Muscle of leg (tissue), 11 donors: ENCODE results near the gene PPP1R14C. TPM values are rescaled to one million over a fixed set of nuclear protein-coding genes. Genes with fewer than 3 reads are reported as not detected.
"Not testable (repeated sequence)": the region's sequence is repeated elsewhere in the genome, so short reads cannot be mapped to it uniquely, and the experiment has no call there.

Experiments
- DNase-seq: peaks from one replicate; pipeline ENCODE4 v3.0.0; 2013
- H3K27ac ChIP-seq: one replicate; pipeline ENCODE4 v1.5.1; 2013; ENCODE audit warnings: mild to moderate bottlenecking, low read length, control low read depth
- H3K27me3 ChIP-seq: one replicate; pipeline ENCODE4 v1.6.1; 2013; ENCODE audit warnings: low read length; ENCODE audit not compliant: control insufficient read depth, insufficient read depth
- H3K36me3 ChIP-seq: one replicate; pipeline ENCODE4 v1.6.1; 2013; ENCODE audit warnings: low read length; ENCODE audit not compliant: control insufficient read depth, insufficient read depth
- H3K4me1 ChIP-seq: one replicate; pipeline ENCODE4 v1.6.1; 2013; ENCODE audit warnings: low read length; ENCODE audit not compliant: control insufficient read depth, insufficient read depth
- H3K4me3 ChIP-seq: one replicate; pipeline ENCODE4 v1.5.1; 2013; ENCODE audit warnings: low read length, control low read depth
- H3K9me3 ChIP-seq: replicated peaks from 2 replicates; pipeline ENCODE4 v1.6.1; 2013; ENCODE audit warnings: low read depth, low read length; ENCODE audit not compliant: control insufficient read depth
- WGBS: methylation state at CpG from one replicate; pipeline ENCODE4 v1.1.5; 2013; ENCODE audit warnings: missing lambda C conversion rate; ENCODE audit not compliant: insufficient coverage; 5-methylcytosine and 5-hydroxymethylcytosine counted together
- polyA plus RNA-seq, 8 donors: library from polyadenylated mRNA; unstranded; fragments of 120-200 nt; gene quantifications; one replicate each; pipeline versions ENCODE4 v1.2.1 to v1.2.3, GENCODE V29; 2013; ENCODE audit warnings: inconsistent platforms in 1 of 8, low replicate concordance in 1 of 8; ENCODE audit not compliant: insufficient read length in 8 of 8, insufficient read depth in 1 of 8
- total RNA-seq: library from RNA; stranded (reverse); fragments of 120-200 nt; gene quantifications from one replicate; pipeline ENCODE4 v1.2.4, GENCODE V29; 2013

PPP1R14C gene
- total and polyA plus RNA-seq, 9 donors, result 25.3 to 47.3 (median 36.4) TPM

- H3K4me3 ChIP-seq, result no peak overlapping the region
- no peaks in the 10 kb centered on the region for H3K27me3 ChIP-seq
- no peaks in the 10 kb centered on the region for H3K9me3 ChIP-seq
- no peaks in the 10 kb centered on the region for H3K36me3 ChIP-seq
- WGBS, result 89% methylated on average over 5 of the region's 9 CpGs
- H3K4me1 ChIP-seq, result no peaks in the 10 kb centered on the region
- H3K27ac ChIP-seq, result no peak overlapping the region
- no peak for DNase-seq
These were observed 43.5 kb downstream of the PPP1R14C start for GRCh38 chr6:150186129-150186898.

- H3K4me1 ChIP-seq, H3K27ac ChIP-seq, DNase-seq, H3K27me3 ChIP-seq, H3K36me3 ChIP-seq, H3K9me3 ChIP-seq, H3K4me3 ChIP-seq: not testable (repeated sequence)
- WGBS, result no CpG with 5 or more reads among the region's 2 CpGs
These were observed 44.6 kb downstream of the PPP1R14C start for GRCh38 chr6:150187433-150187832.

- Histone ChIP-seq H3K4me3 (no peak overlapping the region), H3K27me3 (no peaks in the 10 kb centered on the region), H3K4me1 (no peaks in the 10 kb centered on the region), H3K9me3 (no peaks in the 10 kb centered on the region), H3K36me3 (no peaks in the 10 kb centered on the region), H3K27ac (no peak overlapping the region)
- DNase-seq, result no peak
- 86% methylated on average over 3 of the region's 5 CpGs for WGBS
These were observed 46.3 kb downstream of the PPP1R14C start for GRCh38 chr6:150189122-150189521.

DNA sequence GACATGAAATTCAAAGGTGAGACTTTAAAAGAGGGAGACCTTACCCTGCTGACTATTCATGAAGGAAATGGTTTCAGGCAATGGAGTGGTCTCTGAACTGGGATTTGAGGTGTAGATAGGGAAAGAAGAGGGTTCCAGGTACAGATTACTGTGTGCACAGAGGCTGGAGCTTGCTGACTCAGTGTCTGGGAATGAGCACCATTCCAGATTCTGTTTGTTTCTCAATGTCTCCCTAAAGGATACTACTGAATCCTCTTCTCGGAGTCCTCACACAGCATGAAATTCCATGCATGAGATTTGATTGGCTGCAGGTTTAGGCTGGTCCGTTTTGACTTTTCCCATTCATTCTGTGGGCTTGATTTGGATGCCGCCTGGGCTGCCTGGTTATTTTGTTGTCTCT lies 49.0 kb downstream of the PPP1R14C start:
- H3K36me3 ChIP-seq, result no peaks in the 10 kb centered on the region
- no peak overlapping the region for H3K4me3 ChIP-seq
- no peaks in the 10 kb centered on the region for H3K9me3 ChIP-seq
- H3K4me1 ChIP-seq, result peaks cover 5% of the 10 kb centered on the region
- no peaks in the 10 kb centered on the region for H3K27me3 ChIP-seq
- DNase-seq, result no peak
- WGBS, result 17% methylated on average over 1 of the region's 3 CpGs
- H3K27ac ChIP-seq, result no peak overlapping the region

GRCh38 chr6:150194195-150194594 lies 51.4 kb downstream of the PPP1R14C start:
- Histone ChIP-seq H3K4me3 (no peak overlapping the region), H3K4me1 (peaks cover 12% of the 10 kb centered on the region), H3K9me3 (no peaks in the 10 kb centered on the region), H3K36me3 (no peaks in the 10 kb centered on the region), H3K27ac (no peak overlapping the region), H3K27me3 (no peaks in the 10 kb centered on the region)
- no CpG with 5 or more reads among the region's 2 CpGs for WGBS
- DNase-seq, result no peak

DNA sequence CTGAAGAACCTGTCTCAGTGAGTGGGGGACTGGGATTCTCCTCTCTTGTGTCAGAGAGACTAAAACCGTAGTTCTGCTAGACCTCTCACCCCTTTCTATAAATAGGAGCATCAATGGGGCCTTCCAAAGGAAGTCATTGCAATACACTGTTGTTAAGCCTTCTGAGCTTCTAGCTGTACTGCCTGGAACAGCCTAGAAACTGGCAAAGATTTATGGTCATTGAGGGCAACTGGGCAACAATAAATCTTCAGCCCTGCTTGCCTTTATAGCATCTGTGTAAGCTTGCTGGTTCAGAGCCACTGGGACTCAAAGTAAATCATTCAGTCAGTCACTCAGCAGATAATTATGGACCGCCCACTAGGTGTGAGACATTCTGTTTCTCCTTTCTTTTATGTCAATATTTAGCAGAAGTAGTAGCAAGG lies 53.2 kb downstream of the PPP1R14C start:
- H3K27ac ChIP-seq, result no peak overlapping the region
- H3K36me3 ChIP-seq, result no peaks in the 10 kb centered on the region
- no peaks in the 10 kb centered on the region for H3K27me3 ChIP-seq
- DNase-seq, result peak; percentile 59
- no peaks in the 10 kb centered on the region for H3K9me3 ChIP-seq
- peaks cover 18% of the 10 kb centered on the region for H3K4me1 ChIP-seq
- H3K4me3 ChIP-seq, result no peak overlapping the region
- 33% methylated on average over 1 of the region's 2 CpGs for WGBS

DNA sequence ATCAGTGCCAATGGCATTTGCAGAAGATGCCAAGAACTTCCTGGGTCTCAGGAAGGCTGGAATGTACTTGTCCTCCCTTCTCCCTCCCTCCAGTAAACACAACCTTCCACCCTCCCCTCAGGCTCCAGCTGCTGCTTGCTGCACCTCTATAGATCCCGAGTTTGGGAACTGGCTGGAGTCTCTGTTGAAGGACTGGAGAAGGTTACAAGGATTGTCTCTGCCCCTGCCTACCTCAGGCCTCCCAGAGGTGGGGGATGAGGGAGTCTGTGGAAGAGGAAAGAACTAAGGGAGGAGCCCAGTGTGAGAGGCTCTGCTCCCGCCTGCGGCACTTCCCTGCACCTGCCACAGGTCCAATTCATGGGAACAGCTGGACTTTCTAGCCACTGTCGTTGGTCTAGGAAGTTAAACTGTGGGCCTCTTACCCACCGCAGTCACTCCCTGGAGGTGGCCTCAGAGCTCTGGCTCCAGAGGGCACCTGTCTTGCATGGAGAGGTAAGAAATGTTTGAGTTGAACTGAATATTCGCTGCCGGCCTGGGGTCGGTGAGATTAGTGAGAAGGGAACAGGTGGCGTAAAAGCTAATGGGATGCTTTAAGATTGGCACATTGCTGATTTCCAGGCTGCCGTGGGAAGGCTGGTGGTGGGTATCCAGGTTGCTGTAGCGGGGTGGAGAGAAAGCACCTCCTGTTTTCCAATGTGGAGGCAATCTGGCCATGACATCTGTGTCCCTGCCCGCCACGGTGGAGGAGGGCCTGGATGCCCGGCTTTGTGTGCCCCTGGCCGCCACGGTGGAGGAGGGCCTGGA lies 54.3 kb downstream of the PPP1R14C start:
- Histone ChIP-seq H3K4me3 (no peak overlapping the region), H3K36me3 (no peaks in the 10 kb centered on the region), H3K4me1 (peaks cover 18% of the 10 kb centered on the region), H3K27ac (peak overlapping the region; percentile 26), H3K27me3 (no peaks in the 10 kb centered on the region), H3K9me3 (no peaks in the 10 kb centered on the region)
- DNase-seq, result no peak
- WGBS, result 80% methylated on average over 14 of the region's 16 CpGs

- 82% methylated on average over 6 of the region's 7 CpGs for WGBS
- DNase-seq, result no peak
- Histone ChIP-seq H3K27me3 (no peaks in the 10 kb centered on the region), H3K9me3 (no peaks in the 10 kb centered on the region), H3K4me3 (no peak overlapping the region), H3K36me3 (no peaks in the 10 kb centered on the region), H3K4me1 (peaks cover 24% of the 10 kb centered on the region), H3K27ac (no peak overlapping the region)
These were observed 55.7 kb downstream of the PPP1R14C start for GRCh38 chr6:150198532-150198931.

- no peak overlapping the region for H3K4me3 ChIP-seq
- H3K27ac ChIP-seq, result no peak overlapping the region
- H3K9me3 ChIP-seq, result no peaks in the 10 kb centered on the region
These were observed 56.4 kb downstream of the PPP1R14C start for GRCh38 chr6:150199241-150199640.

GRCh38 chr6:150200428-150201100 lies 57.7 kb downstream of the PPP1R14C start:
- peaks cover 4% of the 10 kb centered on the region for H3K27me3 ChIP-seq
- H3K4me1 ChIP-seq, result peaks cover 24% of the 10 kb centered on the region
- no peak overlapping the region for H3K27ac ChIP-seq
- WGBS, result 25% methylated on average over 1 of the region's 6 CpGs
- no peaks in the 10 kb centered on the region for H3K36me3 ChIP-seq
- no peak overlapping the region for H3K4me3 ChIP-seq
- DNase-seq, result no peak
- H3K9me3 ChIP-seq, result no peaks in the 10 kb centered on the region

More at GRCh38 chr6:150199241-150199640, 56.4 kb downstream of the PPP1R14C start:
- Histone ChIP-seq H3K4me1 (peaks cover 24% of the 10 kb centered on the region), H3K36me3 (no peaks in the 10 kb centered on the region), H3K27me3 (no peaks in the 10 kb centered on the region)
- 81% methylated on average over 2 of the region's 2 CpGs for WGBS
- no peak for DNase-seq
